GM23338 (cell line): Measurements from ENCODE around the gene PLD1. TPM values are rescaled to one million over a fixed set of nuclear protein-coding genes. Genes with fewer than 3 reads are reported as not detected.

Experiments used
- ATAC-seq: fragments of 200-7000 bp; cut with Tn5 transposase; 3 replicates; pipeline ENCODE4 v1.9.1; 2020
- DNase-seq: peaks from one replicate; pipeline ENCODE4 v3.0.0-alpha.2; 2015; ENCODE audit warnings: low spot score
- H2AFZ ChIP-seq: fragments of 200-600 bp; sonication (generic); 2 replicates; pipeline ENCODE4 v1.8.0; 2016; ENCODE audit warnings: antibody characterized with exemption, mild to moderate bottlenecking, moderate library complexity
- H3F3A ChIP-seq: fragments of 200-600 bp; sonication (generic); replicated peaks from 2 replicates; pipeline ENCODE4 v1.8.0; 2017; ENCODE audit warnings: antibody characterized with exemption, mixed run types, low read depth
- H3K27ac ChIP-seq: fragments of 200-600 bp; sonication (generic); 2 replicates; pipeline ENCODE4 v1.6.1; 2016; ENCODE audit warnings: low read depth
- H3K27me3 ChIP-seq: fragments of 200-600 bp; sonication (generic); 2 replicates; pipeline ENCODE4 v1.8.0; 2016; ENCODE audit warnings: mild to moderate bottlenecking, mixed run types, moderate library complexity; ENCODE audit not compliant: insufficient read depth
- H3K36me3 ChIP-seq: fragments of 200-600 bp; sonication (generic); 2 replicates; pipeline ENCODE4 v1.8.0; 2016; ENCODE audit warnings: mild to moderate bottlenecking; ENCODE audit not compliant: insufficient read depth
- H3K4me1 ChIP-seq: fragments of 200-600 bp; sonication (generic); 2 replicates; pipeline ENCODE4 v1.8.0; 2016; ENCODE audit warnings: mild to moderate bottlenecking, moderate library complexity; ENCODE audit not compliant: insufficient read depth
- H3K4me2 ChIP-seq: fragments of 200-600 bp; sonication (generic); 2 replicates; pipeline ENCODE4 v1.7.1; 2017; ENCODE audit warnings: mixed run types
- H3K4me3 ChIP-seq: fragments of 200-600 bp; sonication (generic); 2 replicates; pipeline ENCODE4 v1.6.1; 2016; ENCODE audit warnings: mixed run types
- H3K79me2 ChIP-seq: fragments of 200-600 bp; sonication (generic); replicated peaks from 2 replicates; pipeline ENCODE4 v1.8.0; 2017; ENCODE audit warnings: mild to moderate bottlenecking; ENCODE audit not compliant: insufficient read depth
- H3K9me2 ChIP-seq: fragments of 200-600 bp; sonication (generic); 2 replicates; pipeline ENCODE4 v1.8.0; 2017; ENCODE audit not compliant: insufficient read depth
- H4K20me1 ChIP-seq: fragments of 200-600 bp; sonication (generic); replicated peaks from 2 replicates; pipeline ENCODE4 v1.8.0; 2017; ENCODE audit warnings: mild to moderate bottlenecking; ENCODE audit not compliant: insufficient read depth
- H3K27ac Mint-ChIP-seq: 2 replicates; pipeline ENCODE4 v1.8.0; 2020; ENCODE audit warnings: inconsistent platforms, mild to moderate bottlenecking, moderate library complexity, mixed read lengths
- H3K27me3 Mint-ChIP-seq: 3 replicates; pipeline ENCODE4 v1.8.0; 2022; ENCODE audit warnings: low read depth, mild to moderate bottlenecking, moderate library complexity, mixed read lengths, inconsistent platforms; ENCODE audit not compliant: insufficient read depth, poor library complexity
- H3K36me3 Mint-ChIP-seq: 3 replicates; pipeline ENCODE4 v1.8.0; 2021; ENCODE audit warnings: low read depth, mild to moderate bottlenecking, inconsistent platforms, moderate library complexity, mixed read lengths
- H3K4me1 Mint-ChIP-seq: 3 replicates; pipeline ENCODE4 v1.8.0; 2020; ENCODE audit warnings: mild to moderate bottlenecking, inconsistent platforms, mixed read lengths
- H3K4me3 Mint-ChIP-seq: 3 replicates; pipeline ENCODE4 v1.8.0; 2021; ENCODE audit warnings: moderate library complexity, mild to moderate bottlenecking, inconsistent platforms, mixed read lengths
- H3K9me3 Mint-ChIP-seq: 3 replicates; pipeline ENCODE4 v1.8.0; 2020; ENCODE audit warnings: moderate library complexity, mild to moderate bottlenecking, inconsistent platforms, mixed read lengths
- CREB1 ChIP-seq: fragments of 250-450 bp; sonication (Bioruptor Pico); IDR thresholded peaks from 2 replicates; pipeline ENCODE4 v1.5.0; 2020; ENCODE audit warnings: low read depth, mild to moderate bottlenecking, moderate library complexity
- EZH2 ChIP-seq: fragments of 200-600 bp; sonication (generic); IDR thresholded peaks from one replicate; pipeline ENCODE4 v1.8.0; 2017; ENCODE audit warnings: antibody characterized with exemption, mild to moderate bottlenecking, low read depth; ENCODE audit not compliant: unreplicated experiment
- EZH2phosphoT487 ChIP-seq: fragments of 200-600 bp; sonication (generic); IDR thresholded peaks from one replicate; pipeline ENCODE4 v1.8.1; 2018; ENCODE audit warnings: antibody characterized with exemption; ENCODE audit not compliant: unreplicated experiment
- JUNB ChIP-seq: IDR thresholded peaks from one replicate; pipeline ENCODE4 v1.6.1; 2016; ENCODE audit warnings: antibody characterized with exemption; ENCODE audit not compliant: unreplicated experiment
- NANOG ChIP-seq: IDR thresholded peaks from 2 replicates; pipeline ENCODE4 v1.6.1; 2016; ENCODE audit warnings: antibody characterized with exemption, borderline replicate concordance
- POLR2AphosphoS5 ChIP-seq: IDR thresholded peaks from 2 replicates; pipeline ENCODE4 v1.6.1; 2016; ENCODE audit warnings: antibody characterized with exemption, low read depth
- REST ChIP-seq: IDR thresholded peaks from one replicate; pipeline ENCODE4 v1.6.1; 2018; ENCODE audit warnings: antibody characterized with exemption; ENCODE audit not compliant: unreplicated experiment
- STAT1 ChIP-seq: IDR thresholded peaks from one replicate; pipeline ENCODE4 v1.6.1; 2016; ENCODE audit warnings: antibody characterized with exemption; ENCODE audit not compliant: unreplicated experiment
- ZNF114 ChIP-seq: fragments of 250-450 bp; sonication (Bioruptor Pico); IDR thresholded peaks from 2 replicates; pipeline ENCODE4 v1.5.0; 2020; ENCODE audit warnings: mild to moderate bottlenecking, moderate library complexity
- ZNF331 ChIP-seq: fragments of 250-450 bp; sonication (Bioruptor Pico); IDR thresholded peaks from 2 replicates; pipeline ENCODE4 v1.5.0; 2020; ENCODE audit warnings: low read depth, mild to moderate bottlenecking, moderate library complexity
- polyA plus RNA-seq: library from polyadenylated mRNA; unstranded; fragments of >200 nt; fragmentation: Nextera tagmentation; extraction: Ambion mirVana; gene quantifications from 2 replicates; pipeline ENCODE4 v1.2.1, GENCODE V29; 2016
- total RNA-seq: library from RNA; depleted of rRNA; stranded (reverse); fragments of >200 nt; shearing (Covaris generic); gene quantifications from 2 replicates; pipeline ENCODE4 v1.2.3, GENCODE V29; 2014
- TF ChIP-seq, protein P1 (sequence below), 2 experiments: fragments of 200-600 bp in 1 of 2; sonication (generic) in 1 of 2; conservative IDR thresholded peaks; 2 replicates each; pipeline versions ENCODE4 v1.5.1 to v1.6.1; 2016 to 2017; ENCODE audit warnings: antibody characterized with exemption in 2 of 2, low read depth in 2 of 2, mild to moderate bottlenecking in 2 of 2, moderate library complexity in 1 of 2
- TF ChIP-seq, protein P2 (sequence below): IDR thresholded peaks from 2 replicates; pipeline ENCODE4 v1.6.1; 2016; ENCODE audit warnings: antibody characterized with exemption
- TF ChIP-seq, protein P3 (sequence below): fragments of 250-450 bp; sonication (Bioruptor Pico); IDR thresholded peaks from 2 replicates; pipeline ENCODE4 v1.5.0; 2020; ENCODE audit warnings: mild to moderate bottlenecking, moderate library complexity

PLD1 gene
- total and polyA plus RNA-seq, 2 experiments from 2014 or later = 1.4 to 2.2 TPM

DNA sequence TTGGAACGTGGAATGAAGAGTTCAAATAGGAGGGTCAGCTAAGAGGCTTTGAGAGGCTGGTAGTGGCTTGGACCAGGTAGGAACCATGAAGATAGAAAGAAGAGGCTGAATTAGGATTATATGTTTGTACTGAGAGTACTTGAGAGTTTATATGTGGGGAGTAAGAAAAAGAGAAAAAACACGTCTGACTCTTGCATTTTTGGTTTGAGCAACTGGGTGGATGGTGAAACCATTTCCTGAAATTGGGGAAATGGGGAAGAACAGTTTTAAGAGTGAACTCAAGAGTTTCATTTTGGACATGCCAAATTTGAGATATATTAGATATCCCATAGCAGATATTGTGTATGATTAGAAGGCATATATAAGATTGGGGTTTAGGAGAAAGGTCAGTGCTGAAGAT is 257.2 kb downstream of the PLD1 start:
- Histone ChIP-seq H3K4me3 (no peak overlapping the region), H3K4me2 (no peak overlapping the region), H3K9me2 (0 out of 2 replicates have a peak, but pooled peaks cover 10% of the 10 kb centered on the region), H3K27me3 (no peaks in the 10 kb centered on the region), H3K36me3 (no peaks in the 10 kb centered on the region), H4K20me1 (no peaks in the 10 kb centered on the region), H3K79me2 (no peaks in the 10 kb centered on the region), H3K27ac (no peak overlapping the region), H3K4me1 (no peaks in the 10 kb centered on the region), H3F3A (no peaks in the 10 kb centered on the region), H2AFZ (no peak overlapping the region)
- H3K27ac Mint-ChIP-seq = no peak overlapping the region
- H3K27me3 Mint-ChIP-seq = peaks cover 1% of the 10 kb centered on the region
- TF ChIP-seq, protein P1, sequence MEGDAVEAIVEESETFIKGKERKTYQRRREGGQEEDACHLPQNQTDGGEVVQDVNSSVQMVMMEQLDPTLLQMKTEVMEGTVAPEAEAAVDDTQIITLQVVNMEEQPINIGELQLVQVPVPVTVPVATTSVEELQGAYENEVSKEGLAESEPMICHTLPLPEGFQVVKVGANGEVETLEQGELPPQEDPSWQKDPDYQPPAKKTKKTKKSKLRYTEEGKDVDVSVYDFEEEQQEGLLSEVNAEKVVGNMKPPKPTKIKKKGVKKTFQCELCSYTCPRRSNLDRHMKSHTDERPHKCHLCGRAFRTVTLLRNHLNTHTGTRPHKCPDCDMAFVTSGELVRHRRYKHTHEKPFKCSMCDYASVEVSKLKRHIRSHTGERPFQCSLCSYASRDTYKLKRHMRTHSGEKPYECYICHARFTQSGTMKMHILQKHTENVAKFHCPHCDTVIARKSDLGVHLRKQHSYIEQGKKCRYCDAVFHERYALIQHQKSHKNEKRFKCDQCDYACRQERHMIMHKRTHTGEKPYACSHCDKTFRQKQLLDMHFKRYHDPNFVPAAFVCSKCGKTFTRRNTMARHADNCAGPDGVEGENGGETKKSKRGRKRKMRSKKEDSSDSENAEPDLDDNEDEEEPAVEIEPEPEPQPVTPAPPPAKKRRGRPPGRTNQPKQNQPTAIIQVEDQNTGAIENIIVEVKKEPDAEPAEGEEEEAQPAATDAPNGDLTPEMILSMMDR (conservative IDR thresholded peaks at IDR 0.05; ENCODE audit: low read depth in 2 of 2) = no peak
- no peak for TF ChIP-seq STAT1
- TF ChIP-seq, protein P2, sequence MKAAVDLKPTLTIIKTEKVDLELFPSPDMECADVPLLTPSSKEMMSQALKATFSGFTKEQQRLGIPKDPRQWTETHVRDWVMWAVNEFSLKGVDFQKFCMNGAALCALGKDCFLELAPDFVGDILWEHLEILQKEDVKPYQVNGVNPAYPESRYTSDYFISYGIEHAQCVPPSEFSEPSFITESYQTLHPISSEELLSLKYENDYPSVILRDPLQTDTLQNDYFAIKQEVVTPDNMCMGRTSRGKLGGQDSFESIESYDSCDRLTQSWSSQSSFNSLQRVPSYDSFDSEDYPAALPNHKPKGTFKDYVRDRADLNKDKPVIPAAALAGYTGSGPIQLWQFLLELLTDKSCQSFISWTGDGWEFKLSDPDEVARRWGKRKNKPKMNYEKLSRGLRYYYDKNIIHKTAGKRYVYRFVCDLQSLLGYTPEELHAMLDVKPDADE = no peak
- no peak for TF ChIP-seq EZH2
- no peak for TF ChIP-seq REST
- no peak for TF ChIP-seq NANOG
- no peak for TF ChIP-seq CREB1 (CRISPR knock-in tag)
- no peak for TF ChIP-seq JUNB
- TF ChIP-seq POLR2AphosphoS5 = no peak
- TF ChIP-seq, protein P3, sequence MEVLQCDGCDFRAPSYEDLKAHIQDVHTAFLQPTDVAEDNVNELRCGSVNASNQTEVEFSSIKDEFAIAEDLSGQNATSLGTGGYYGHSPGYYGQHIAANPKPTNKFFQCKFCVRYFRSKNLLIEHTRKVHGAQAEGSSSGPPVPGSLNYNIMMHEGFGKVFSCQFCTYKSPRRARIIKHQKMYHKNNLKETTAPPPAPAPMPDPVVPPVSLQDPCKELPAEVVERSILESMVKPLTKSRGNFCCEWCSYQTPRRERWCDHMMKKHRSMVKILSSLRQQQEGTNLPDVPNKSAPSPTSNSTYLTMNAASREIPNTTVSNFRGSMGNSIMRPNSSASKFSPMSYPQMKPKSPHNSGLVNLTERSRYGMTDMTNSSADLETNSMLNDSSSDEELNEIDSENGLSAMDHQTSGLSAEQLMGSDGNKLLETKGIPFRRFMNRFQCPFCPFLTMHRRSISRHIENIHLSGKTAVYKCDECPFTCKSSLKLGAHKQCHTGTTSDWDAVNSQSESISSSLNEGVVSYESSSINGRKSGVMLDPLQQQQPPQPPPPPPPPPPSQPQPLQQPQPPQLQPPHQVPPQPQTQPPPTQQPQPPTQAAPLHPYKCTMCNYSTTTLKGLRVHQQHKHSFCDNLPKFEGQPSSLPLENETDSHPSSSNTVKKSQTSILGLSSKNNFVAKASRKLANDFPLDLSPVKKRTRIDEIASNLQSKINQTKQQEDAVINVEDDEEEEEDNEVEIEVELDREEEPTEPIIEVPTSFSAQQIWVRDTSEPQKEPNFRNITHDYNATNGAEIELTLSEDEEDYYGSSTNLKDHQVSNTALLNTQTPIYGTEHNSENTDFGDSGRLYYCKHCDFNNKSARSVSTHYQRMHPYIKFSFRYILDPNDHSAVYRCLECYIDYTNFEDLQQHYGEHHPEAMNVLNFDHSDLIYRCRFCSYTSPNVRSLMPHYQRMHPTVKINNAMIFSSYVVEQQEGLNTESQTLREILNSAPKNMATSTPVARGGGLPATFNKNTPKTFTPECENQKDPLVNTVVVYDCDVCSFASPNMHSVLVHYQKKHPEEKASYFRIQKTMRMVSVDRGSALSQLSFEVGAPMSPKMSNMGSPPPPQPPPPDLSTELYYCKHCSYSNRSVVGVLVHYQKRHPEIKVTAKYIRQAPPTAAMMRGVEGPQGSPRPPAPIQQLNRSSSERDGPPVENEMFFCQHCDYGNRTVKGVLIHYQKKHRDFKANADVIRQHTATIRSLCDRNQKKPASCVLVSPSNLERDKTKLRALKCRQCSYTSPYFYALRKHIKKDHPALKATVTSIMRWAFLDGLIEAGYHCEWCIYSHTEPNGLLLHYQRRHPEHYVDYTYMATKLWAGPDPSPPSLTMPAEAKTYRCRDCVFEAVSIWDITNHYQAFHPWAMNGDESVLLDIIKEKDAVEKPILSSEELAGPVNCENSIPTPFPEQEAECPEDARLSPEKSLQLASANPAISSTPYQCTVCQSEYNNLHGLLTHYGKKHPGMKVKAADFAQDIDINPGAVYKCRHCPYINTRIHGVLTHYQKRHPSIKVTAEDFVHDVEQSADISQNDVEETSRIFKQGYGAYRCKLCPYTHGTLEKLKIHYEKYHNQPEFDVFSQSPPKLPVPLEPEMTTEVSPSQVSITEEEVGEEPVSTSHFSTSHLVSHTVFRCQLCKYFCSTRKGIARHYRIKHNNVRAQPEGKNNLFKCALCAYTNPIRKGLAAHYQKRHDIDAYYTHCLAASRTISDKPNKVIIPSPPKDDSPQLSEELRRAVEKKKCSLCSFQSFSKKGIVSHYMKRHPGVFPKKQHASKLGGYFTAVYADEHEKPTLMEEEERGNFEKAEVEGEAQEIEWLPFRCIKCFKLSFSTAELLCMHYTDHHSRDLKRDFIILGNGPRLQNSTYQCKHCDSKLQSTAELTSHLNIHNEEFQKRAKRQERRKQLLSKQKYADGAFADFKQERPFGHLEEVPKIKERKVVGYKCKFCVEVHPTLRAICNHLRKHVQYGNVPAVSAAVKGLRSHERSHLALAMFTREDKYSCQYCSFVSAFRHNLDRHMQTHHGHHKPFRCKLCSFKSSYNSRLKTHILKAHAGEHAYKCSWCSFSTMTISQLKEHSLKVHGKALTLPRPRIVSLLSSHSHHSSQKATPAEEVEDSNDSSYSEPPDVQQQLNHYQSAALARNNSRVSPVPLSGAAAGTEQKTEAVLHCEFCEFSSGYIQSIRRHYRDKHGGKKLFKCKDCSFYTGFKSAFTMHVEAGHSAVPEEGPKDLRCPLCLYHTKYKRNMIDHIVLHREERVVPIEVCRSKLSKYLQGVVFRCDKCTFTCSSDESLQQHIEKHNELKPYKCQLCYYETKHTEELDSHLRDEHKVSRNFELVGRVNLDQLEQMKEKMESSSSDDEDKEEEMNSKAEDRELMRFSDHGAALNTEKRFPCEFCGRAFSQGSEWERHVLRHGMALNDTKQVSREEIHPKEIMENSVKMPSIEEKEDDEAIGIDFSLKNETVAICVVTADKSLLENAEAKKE (CRISPR knock-in tag) = no peak
- TF ChIP-seq ZNF331 (CRISPR knock-in tag) = no peak
- TF ChIP-seq EZH2phosphoT487 = no peak
- no peak for TF ChIP-seq ZNF114 (CRISPR knock-in tag)
- H3K36me3 Mint-ChIP-seq = no peaks in the 10 kb centered on the region
- H3K4me1 Mint-ChIP-seq = peaks cover 8% of the 10 kb centered on the region
- DNase-seq (no peak), ATAC-seq (no peak)
- H3K4me3 Mint-ChIP-seq = no peak overlapping the region
- H3K9me3 Mint-ChIP-seq = no peaks in the 10 kb centered on the region
